ENCODE data around the gene BCHE. TPM values are rescaled to one million over a fixed set of nuclear protein-coding genes. Genes with fewer than 3 reads are reported as not detected.

Gene BCHE
- total RNA-seq, 1 experiment from 2014 or later = 22.4 TPM

DNA sequence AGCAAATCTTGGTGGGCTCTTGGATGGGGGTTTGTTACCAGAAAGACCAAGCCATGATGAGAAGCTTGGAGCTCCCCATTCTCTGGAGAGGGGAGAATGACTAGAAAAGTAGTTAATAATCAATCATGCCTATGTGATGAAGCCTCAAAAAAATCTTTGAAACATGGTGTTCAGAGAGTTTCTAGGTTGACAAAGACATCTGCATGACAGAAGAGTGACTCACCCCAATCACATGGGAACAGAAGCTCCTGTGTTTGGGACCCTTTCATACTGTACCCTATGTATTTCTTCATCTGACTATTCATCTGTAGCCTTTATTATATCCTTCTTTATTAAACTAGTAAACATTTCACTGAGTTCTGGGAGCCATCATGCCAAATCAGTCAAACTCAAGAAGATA, 87.4 kb downstream of the BCHE start:
- TF ChIP-seq CTCF (conservative IDR thresholded peaks at IDR 0.05; ENCODE audit: low read depth, low read length) (no peak), EZH2 (IDR thresholded peaks at IDR 0.05; ENCODE audit: borderline replicate concordance, low read depth, low read length, poor library complexity, severe bottlenecking) (no peak)
- Histone ChIP-seq H3K9me3 (ENCODE audit: low read depth, low read length, poor library complexity, severe bottlenecking) (no peaks in the 10 kb centered on the region), H3K27ac (ENCODE audit: low read depth, low read length, poor library complexity, severe bottlenecking) (no peak overlapping the region), H3K36me3 (ENCODE audit: insufficient read depth, low read length, poor library complexity, severe bottlenecking) (no peaks in the 10 kb centered on the region), H3K27me3 (replicated peaks; ENCODE audit: insufficient read depth, low read depth, low read length, poor library complexity) (no peaks in the 10 kb centered on the region), H3K4me1 (ENCODE audit: insufficient read depth, low read length, poor library complexity, severe bottlenecking) (no peaks in the 10 kb centered on the region), H3K4me3 (ENCODE audit: low read depth, low read length, poor library complexity, severe bottlenecking) (no peak overlapping the region)
- no peak for DNase-seq (ENCODE audit: low spot score)
- BruUV-seq (replicated peaks) = no TSS peak
- ChIA-PET CTCF (no interaction called here), POLR2A (ENCODE audit: low non-redundant PET) (no interaction called here)
- intact Hi-C loops (cut with micrococcal nuclease; ENCODE audit: unreplicated experiment) = no loop called here

GRCh38 chr3:165749241-165749640, 88.0 kb downstream of the BCHE start:
- ChIA-PET CTCF (no interaction called here), POLR2A (ENCODE audit: low non-redundant PET) (no interaction called here)
- Histone ChIP-seq H3K4me3 (ENCODE audit: low read depth, low read length, poor library complexity, severe bottlenecking) (no peak overlapping the region), H3K9me3 (ENCODE audit: low read depth, low read length, poor library complexity, severe bottlenecking) (no peaks in the 10 kb centered on the region), H3K36me3 (ENCODE audit: insufficient read depth, low read length, poor library complexity, severe bottlenecking) (no peaks in the 10 kb centered on the region), H3K4me1 (ENCODE audit: insufficient read depth, low read length, poor library complexity, severe bottlenecking) (no peaks in the 10 kb centered on the region), H3K27ac (ENCODE audit: low read depth, low read length, poor library complexity, severe bottlenecking) (no peak overlapping the region), H3K27me3 (replicated peaks; ENCODE audit: insufficient read depth, low read depth, low read length, poor library complexity) (no peaks in the 10 kb centered on the region)
- intact Hi-C loops (cut with micrococcal nuclease; ENCODE audit: unreplicated experiment) = no loop called here
- no peak for DNase-seq (ENCODE audit: low spot score)
- TF ChIP-seq CTCF (conservative IDR thresholded peaks at IDR 0.05; ENCODE audit: low read depth, low read length) = no peak
- no peak for TF ChIP-seq EZH2 (IDR thresholded peaks at IDR 0.05; ENCODE audit: borderline replicate concordance, low read depth, low read length, poor library complexity, severe bottlenecking)
- no TSS peak for BruUV-seq (replicated peaks)

DNA sequence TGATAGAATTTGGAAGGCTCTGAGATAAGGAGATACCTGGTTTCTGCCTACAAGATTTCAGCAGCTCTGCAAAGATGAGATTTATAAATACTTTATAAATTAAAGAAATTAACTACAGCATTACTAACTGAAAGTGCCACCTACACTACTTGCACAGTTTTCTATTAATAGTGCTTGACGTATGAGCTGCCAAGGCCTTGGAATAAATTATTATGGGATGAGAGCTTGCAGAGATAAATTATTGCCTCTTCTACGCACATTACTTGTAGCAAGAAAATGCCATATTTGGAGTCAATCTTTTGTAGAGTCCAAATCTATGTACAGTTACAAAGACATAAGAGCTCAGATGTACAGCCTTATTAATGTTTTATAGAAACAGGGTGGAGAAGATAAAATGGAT, 89.1 kb downstream of the BCHE start:
- intact Hi-C loops (cut with micrococcal nuclease; ENCODE audit: unreplicated experiment) = no loop called here
- no peaks in the 10 kb centered on the region for H3K9me3 ChIP-seq (ENCODE audit: low read depth, low read length, poor library complexity, severe bottlenecking)
- H3K36me3 ChIP-seq (ENCODE audit: insufficient read depth, low read length, poor library complexity, severe bottlenecking) = no peaks in the 10 kb centered on the region
- DNase-seq (ENCODE audit: low spot score) = no peak
- BruUV-seq (replicated peaks) = no TSS peak
- H3K4me3 ChIP-seq (ENCODE audit: low read depth, low read length, poor library complexity, severe bottlenecking) = no peak overlapping the region
- CTCF ChIA-PET = no interaction called here
- no peak for TF ChIP-seq CTCF (conservative IDR thresholded peaks at IDR 0.05; ENCODE audit: low read depth, low read length)
- H3K4me1 ChIP-seq (ENCODE audit: insufficient read depth, low read length, poor library complexity, severe bottlenecking) = no peaks in the 10 kb centered on the region
- no peak overlapping the region for H3K27ac ChIP-seq (ENCODE audit: low read depth, low read length, poor library complexity, severe bottlenecking)
- POLR2A ChIA-PET (ENCODE audit: low non-redundant PET) = no interaction called here
- H3K27me3 ChIP-seq (replicated peaks; ENCODE audit: insufficient read depth, low read depth, low read length, poor library complexity) = no peaks in the 10 kb centered on the region
